Neural cell (in vitro differentiated cells): ENCODE data around the gene AKT1S1. TPM values are rescaled to one million over a fixed set of nuclear protein-coding genes. Genes with fewer than 3 reads are reported as not detected.
A peak's percentile ranks its signal among the peaks of the same experiment; 100 is the strongest.

Experiments used
- H2AFZ ChIP-seq: fragments of 200-600, 300-800 bp; sonication (generic), shearing (Covaris generic); 2 replicates; pipeline ENCODE4 v1.6.0; 2014; ENCODE audit warnings: low read depth, mild to moderate bottlenecking, antibody characterized with exemption, low read length, moderate library complexity
- H3F3A ChIP-seq: fragments of 200-600 bp; shearing (Covaris generic); 2 replicates; pipeline ENCODE4 v1.6.1; 2016; ENCODE audit warnings: mild to moderate bottlenecking, moderate library complexity, mixed read lengths, antibody characterized with exemption, low read length; ENCODE audit not compliant: insufficient read depth, poor library complexity, severe bottlenecking
- H3K27ac ChIP-seq: fragments of 200-600, 300-800 bp; sonication (generic), shearing (Covaris generic); 2 replicates; pipeline ENCODE4 v1.5.1; 2014; ENCODE audit warnings: mild to moderate bottlenecking, low read length, moderate library complexity
- H3K27me3 ChIP-seq: fragments of 300-800, 200-600 bp; sonication (generic), shearing (Covaris generic); 2 replicates; pipeline ENCODE4 v1.6.0; 2014; ENCODE audit warnings: mild to moderate bottlenecking, low read depth, low read length, moderate library complexity; ENCODE audit not compliant: insufficient read depth
- H3K36me3 ChIP-seq: fragments of 300-800, 200-600 bp; sonication (generic), shearing (Covaris generic); 2 replicates; pipeline ENCODE4 v1.5.1; 2014; ENCODE audit warnings: mild to moderate bottlenecking, antibody characterized with exemption, low read length, moderate library complexity; ENCODE audit not compliant: insufficient read depth
- H3K4me2 ChIP-seq: fragments of 300-800, 200-600 bp; sonication (generic), shearing (Covaris generic); 2 replicates; pipeline ENCODE4 v1.6.0; 2014; ENCODE audit warnings: mild to moderate bottlenecking, low read length
- H3K4me3 ChIP-seq: fragments of 300-800, 200-600 bp; sonication (generic), shearing (Covaris generic); 2 replicates; pipeline ENCODE4 v1.5.1; 2014; ENCODE audit warnings: mild to moderate bottlenecking, low read length, moderate library complexity
- H3K79me2 ChIP-seq: fragments of 200-600 bp; shearing (Covaris generic); replicated peaks from 2 replicates; pipeline ENCODE4 v1.6.0; 2014; ENCODE audit warnings: mild to moderate bottlenecking, low read length, moderate library complexity; ENCODE audit not compliant: insufficient read depth
- H3K9ac ChIP-seq: fragments of 300-800, 200-600 bp; sonication (generic), shearing (Covaris generic); 2 replicates; pipeline ENCODE4 v1.6.1; 2016; ENCODE audit warnings: mild to moderate bottlenecking, low read length, mixed read lengths
- H3K9me2 ChIP-seq: fragments of 200-600 bp; shearing (Covaris generic); 2 replicates; pipeline ENCODE4 v1.6.1; 2016; ENCODE audit warnings: mild to moderate bottlenecking, low read length, mixed read lengths; ENCODE audit not compliant: insufficient read depth
- H3K9me3 ChIP-seq: fragments of 200-600, 300-800 bp; sonication (generic), shearing (Covaris generic); 2 replicates; pipeline ENCODE4 v1.6.1; 2016; ENCODE audit warnings: mild to moderate bottlenecking, mixed run types, low read length, moderate library complexity, mixed read lengths
- H4K20me1 ChIP-seq: fragments of 200-600 bp; shearing (Covaris generic); 2 replicates; pipeline ENCODE4 v1.6.1; 2016; ENCODE audit warnings: mild to moderate bottlenecking, mixed run types; ENCODE audit not compliant: insufficient read depth
- EP300 ChIP-seq: fragments of 450-650 bp; conservative IDR thresholded peaks from 2 replicates; pipeline ENCODE4 v1.6.1; 2014; ENCODE audit warnings: antibody characterized with exemption, mild to moderate bottlenecking, moderate library complexity; ENCODE audit not compliant: poor library complexity, severe bottlenecking
- EZH2 ChIP-seq: fragments of 200-600, 300-800 bp; shearing (Covaris generic), sonication (generic); IDR thresholded peaks from 2 replicates; pipeline ENCODE4 v1.6.1; 2014; ENCODE audit warnings: antibody characterized with exemption, low read length, borderline replicate concordance, mild to moderate bottlenecking; ENCODE audit not compliant: insufficient read depth, poor library complexity, severe bottlenecking
- MXI1 ChIP-seq: fragments of 450-650 bp; conservative IDR thresholded peaks from 2 replicates; pipeline ENCODE4 v1.6.1; 2014; ENCODE audit warnings: antibody characterized with exemption, mild to moderate bottlenecking; ENCODE audit not compliant: poor library complexity, severe bottlenecking
- POLR2AphosphoS5 ChIP-seq: IDR thresholded peaks from 2 replicates; pipeline ENCODE4 v1.6.1; 2012
- RAD21 ChIP-seq: fragments of 450-650 bp; conservative IDR thresholded peaks from 2 replicates; pipeline ENCODE4 v1.6.1; 2014; ENCODE audit warnings: antibody characterized with exemption, mild to moderate bottlenecking, moderate library complexity
- SMC3 ChIP-seq: fragments of 450-650 bp; conservative IDR thresholded peaks from 2 replicates; pipeline ENCODE4 v1.6.1; 2014; ENCODE audit warnings: antibody characterized with exemption, mild to moderate bottlenecking, moderate library complexity; ENCODE audit not compliant: poor library complexity
- TAF1 ChIP-seq: IDR thresholded peaks from 2 replicates; pipeline ENCODE4 v1.6.1; 2012; ENCODE audit warnings: low read depth
- polyA plus RNA-seq: library from polyadenylated mRNA; depleted of rRNA; stranded (reverse); fragments of >200 nt; gene quantifications from 2 replicates; pipeline ENCODE4 v1.2.3, GENCODE V29; 2014
- TF ChIP-seq, protein P1 (sequence below): IDR thresholded peaks from 2 replicates; pipeline ENCODE4 v1.6.1; 2012; ENCODE audit warnings: borderline replicate concordance
- TF ChIP-seq, protein P2 (sequence below): fragments of 450-650 bp; IDR thresholded peaks from 2 replicates; pipeline ENCODE4 v1.5.1; 2014; ENCODE audit warnings: antibody characterized with exemption, mild to moderate bottlenecking, moderate library complexity; ENCODE audit not compliant: poor library complexity, severe bottlenecking

The AKT1S1 gene
- polyA plus RNA-seq, 1 donor from 2014 or later: 4.8 TPM

DNA sequence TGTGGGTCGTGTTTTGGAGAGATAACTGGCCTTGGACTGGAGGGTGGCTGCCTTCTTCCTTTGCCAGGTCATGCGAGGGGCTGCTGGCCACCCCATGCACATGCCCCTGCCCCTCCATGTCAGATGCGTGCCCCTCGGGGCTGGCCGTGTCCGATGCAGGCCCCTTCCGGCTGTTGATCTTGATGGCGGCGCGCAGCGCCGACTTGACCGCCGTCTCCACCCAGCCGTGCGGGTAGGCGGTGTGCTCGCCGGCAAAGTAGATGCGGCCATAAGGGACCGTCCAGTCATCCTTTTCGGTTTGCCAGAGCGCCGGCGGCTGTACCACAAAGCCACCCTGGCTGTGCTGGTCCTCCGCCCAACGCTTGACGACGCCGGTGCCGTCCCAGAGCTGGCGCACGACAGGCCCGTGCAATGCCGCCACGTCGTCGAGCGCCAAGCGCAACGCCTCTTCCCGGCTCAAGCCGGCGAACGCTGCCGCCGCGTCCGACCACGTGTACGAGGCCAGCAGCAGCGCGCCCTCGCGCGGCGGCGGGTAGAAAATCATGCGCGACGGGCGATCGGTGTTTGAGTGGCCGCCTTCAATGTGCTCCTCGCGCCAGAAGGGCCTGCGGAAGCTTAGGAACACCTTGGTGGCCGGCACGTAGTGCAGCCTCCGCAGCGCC lies 12.7 kb upstream of the AKT1S1 start:
- Histone ChIP-seq H3F3A (no peaks in the 10 kb centered on the region), H3K79me2 (no peaks in the 10 kb centered on the region), H3K4me2 (no peak overlapping the region), H3K9ac (no peak overlapping the region), H3K36me3 (no peaks in the 10 kb centered on the region), H2AFZ (no peak overlapping the region), H3K4me3 (peak overlapping the region; percentile 56), H3K9me2 (no peaks in the 10 kb centered on the region), H4K20me1 (no peaks in the 10 kb centered on the region), H3K9me3 (no peaks in the 10 kb centered on the region), H3K27me3 (peaks cover 8% of the 10 kb centered on the region), H3K27ac (no peak overlapping the region)
- TF ChIP-seq EZH2 (no peak), RAD21 (no peak), TAF1 (no peak), POLR2AphosphoS5 (no peak), EP300 (no peak), SMC3 (peak; percentile 36), MXI1 (peak; percentile 18)
- TF ChIP-seq, protein P1, sequence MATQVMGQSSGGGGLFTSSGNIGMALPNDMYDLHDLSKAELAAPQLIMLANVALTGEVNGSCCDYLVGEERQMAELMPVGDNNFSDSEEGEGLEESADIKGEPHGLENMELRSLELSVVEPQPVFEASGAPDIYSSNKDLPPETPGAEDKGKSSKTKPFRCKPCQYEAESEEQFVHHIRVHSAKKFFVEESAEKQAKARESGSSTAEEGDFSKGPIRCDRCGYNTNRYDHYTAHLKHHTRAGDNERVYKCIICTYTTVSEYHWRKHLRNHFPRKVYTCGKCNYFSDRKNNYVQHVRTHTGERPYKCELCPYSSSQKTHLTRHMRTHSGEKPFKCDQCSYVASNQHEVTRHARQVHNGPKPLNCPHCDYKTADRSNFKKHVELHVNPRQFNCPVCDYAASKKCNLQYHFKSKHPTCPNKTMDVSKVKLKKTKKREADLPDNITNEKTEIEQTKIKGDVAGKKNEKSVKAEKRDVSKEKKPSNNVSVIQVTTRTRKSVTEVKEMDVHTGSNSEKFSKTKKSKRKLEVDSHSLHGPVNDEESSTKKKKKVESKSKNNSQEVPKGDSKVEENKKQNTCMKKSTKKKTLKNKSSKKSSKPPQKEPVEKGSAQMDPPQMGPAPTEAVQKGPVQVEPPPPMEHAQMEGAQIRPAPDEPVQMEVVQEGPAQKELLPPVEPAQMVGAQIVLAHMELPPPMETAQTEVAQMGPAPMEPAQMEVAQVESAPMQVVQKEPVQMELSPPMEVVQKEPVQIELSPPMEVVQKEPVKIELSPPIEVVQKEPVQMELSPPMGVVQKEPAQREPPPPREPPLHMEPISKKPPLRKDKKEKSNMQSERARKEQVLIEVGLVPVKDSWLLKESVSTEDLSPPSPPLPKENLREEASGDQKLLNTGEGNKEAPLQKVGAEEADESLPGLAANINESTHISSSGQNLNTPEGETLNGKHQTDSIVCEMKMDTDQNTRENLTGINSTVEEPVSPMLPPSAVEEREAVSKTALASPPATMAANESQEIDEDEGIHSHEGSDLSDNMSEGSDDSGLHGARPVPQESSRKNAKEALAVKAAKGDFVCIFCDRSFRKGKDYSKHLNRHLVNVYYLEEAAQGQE: no peak
- TF ChIP-seq, protein P2, sequence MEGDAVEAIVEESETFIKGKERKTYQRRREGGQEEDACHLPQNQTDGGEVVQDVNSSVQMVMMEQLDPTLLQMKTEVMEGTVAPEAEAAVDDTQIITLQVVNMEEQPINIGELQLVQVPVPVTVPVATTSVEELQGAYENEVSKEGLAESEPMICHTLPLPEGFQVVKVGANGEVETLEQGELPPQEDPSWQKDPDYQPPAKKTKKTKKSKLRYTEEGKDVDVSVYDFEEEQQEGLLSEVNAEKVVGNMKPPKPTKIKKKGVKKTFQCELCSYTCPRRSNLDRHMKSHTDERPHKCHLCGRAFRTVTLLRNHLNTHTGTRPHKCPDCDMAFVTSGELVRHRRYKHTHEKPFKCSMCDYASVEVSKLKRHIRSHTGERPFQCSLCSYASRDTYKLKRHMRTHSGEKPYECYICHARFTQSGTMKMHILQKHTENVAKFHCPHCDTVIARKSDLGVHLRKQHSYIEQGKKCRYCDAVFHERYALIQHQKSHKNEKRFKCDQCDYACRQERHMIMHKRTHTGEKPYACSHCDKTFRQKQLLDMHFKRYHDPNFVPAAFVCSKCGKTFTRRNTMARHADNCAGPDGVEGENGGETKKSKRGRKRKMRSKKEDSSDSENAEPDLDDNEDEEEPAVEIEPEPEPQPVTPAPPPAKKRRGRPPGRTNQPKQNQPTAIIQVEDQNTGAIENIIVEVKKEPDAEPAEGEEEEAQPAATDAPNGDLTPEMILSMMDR: peak; percentile 67

DNA sequence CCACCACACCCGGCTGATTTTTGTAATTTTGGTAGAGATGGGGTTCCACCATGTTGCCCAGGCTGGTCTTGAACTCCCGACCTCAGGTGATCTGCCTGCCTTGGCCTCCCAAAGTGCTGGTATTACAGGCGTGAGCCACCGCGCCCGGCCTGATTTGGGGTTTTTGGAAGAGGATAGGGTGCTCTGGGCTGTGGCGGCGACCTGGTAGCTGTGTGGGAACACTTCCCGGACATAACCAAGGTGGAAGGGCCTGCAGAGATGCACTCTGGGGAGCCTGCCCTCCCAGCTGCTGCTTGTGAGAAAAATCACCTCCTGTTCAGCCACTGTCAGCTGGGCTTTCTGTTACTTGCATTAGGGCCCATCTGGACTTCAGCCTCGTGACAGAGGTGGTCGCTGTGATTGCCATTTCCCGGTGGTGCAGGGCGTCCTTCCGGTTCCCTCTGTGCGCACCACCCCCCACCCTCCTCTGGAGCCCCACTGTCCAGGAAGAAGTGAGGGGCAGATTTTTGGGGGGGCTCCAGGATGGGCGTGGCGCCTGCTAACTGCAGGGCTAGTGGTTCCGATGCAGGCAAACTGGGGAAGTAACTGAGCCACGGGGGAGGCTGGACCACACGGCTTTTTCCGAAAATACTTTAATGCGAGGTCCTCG lies 12.0 kb upstream of the AKT1S1 start:
- peaks cover 8% of the 10 kb centered on the region for H3K27me3 ChIP-seq
- no peak overlapping the region for H2AFZ ChIP-seq
- H3K4me3 ChIP-seq: no peak overlapping the region
- no peak for TF ChIP-seq POLR2AphosphoS5
- no peak for TF ChIP-seq EZH2
- TF ChIP-seq, protein P2: no peak
- no peak for TF ChIP-seq TAF1
- TF ChIP-seq RAD21: no peak
- no peak for TF ChIP-seq MXI1
- H3F3A ChIP-seq: no peaks in the 10 kb centered on the region
- H3K79me2 ChIP-seq: no peaks in the 10 kb centered on the region
- H3K36me3 ChIP-seq: no peaks in the 10 kb centered on the region
- H3K27ac ChIP-seq: no peak overlapping the region
- no peak overlapping the region for H3K4me2 ChIP-seq
- no peaks in the 10 kb centered on the region for H4K20me1 ChIP-seq
- H3K9me3 ChIP-seq: no peaks in the 10 kb centered on the region
- H3K9ac ChIP-seq: no peak overlapping the region
- H3K9me2 ChIP-seq: no peaks in the 10 kb centered on the region
